22Rv1 (cell line): ENCODE results near the gene RHOH.

Experiments used
- H3K27ac ChIP-seq: fragments of 450-650 bp; 2 replicates; pipeline ENCODE4 v1.5.1; 2017
- ZFX ChIP-seq: fragments of 450-650 bp; IDR thresholded peaks from 2 replicates; pipeline ENCODE4 v1.6.1; 2017; ENCODE audit warnings: antibody characterized with exemption, borderline replicate concordance
- TF ChIP-seq, protein P1 (sequence below): fragments of 450-650 bp; IDR thresholded peaks from 2 replicates; pipeline ENCODE4 v1.5.1; 2017; ENCODE audit warnings: mild to moderate bottlenecking

The RHOH gene

DNA sequence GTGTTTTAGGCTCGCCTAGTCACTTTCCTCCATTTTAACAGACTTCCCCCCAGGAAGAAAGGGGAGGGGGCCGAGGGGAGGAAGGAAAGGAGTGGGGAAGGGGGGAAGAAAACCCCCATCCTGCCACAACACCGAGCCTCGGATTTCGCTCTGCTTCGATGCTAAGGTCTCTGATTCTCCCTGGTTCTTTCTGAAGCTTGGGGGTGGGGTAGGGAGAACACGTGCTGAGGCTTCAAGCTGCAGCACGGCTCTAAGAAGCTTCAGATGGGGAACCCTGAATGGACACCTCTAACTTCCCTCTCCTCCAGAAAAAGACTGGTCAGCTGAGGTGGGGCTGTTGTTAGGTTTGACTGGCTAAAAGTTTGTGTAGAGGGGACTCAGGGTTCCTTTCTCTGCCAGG lies 61.8 kb downstream of the RHOH start:
- no peak overlapping the region for H3K27ac ChIP-seq
- TF ChIP-seq, protein P1, sequence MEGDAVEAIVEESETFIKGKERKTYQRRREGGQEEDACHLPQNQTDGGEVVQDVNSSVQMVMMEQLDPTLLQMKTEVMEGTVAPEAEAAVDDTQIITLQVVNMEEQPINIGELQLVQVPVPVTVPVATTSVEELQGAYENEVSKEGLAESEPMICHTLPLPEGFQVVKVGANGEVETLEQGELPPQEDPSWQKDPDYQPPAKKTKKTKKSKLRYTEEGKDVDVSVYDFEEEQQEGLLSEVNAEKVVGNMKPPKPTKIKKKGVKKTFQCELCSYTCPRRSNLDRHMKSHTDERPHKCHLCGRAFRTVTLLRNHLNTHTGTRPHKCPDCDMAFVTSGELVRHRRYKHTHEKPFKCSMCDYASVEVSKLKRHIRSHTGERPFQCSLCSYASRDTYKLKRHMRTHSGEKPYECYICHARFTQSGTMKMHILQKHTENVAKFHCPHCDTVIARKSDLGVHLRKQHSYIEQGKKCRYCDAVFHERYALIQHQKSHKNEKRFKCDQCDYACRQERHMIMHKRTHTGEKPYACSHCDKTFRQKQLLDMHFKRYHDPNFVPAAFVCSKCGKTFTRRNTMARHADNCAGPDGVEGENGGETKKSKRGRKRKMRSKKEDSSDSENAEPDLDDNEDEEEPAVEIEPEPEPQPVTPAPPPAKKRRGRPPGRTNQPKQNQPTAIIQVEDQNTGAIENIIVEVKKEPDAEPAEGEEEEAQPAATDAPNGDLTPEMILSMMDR: no peak
- no peak for TF ChIP-seq ZFX

DNA sequence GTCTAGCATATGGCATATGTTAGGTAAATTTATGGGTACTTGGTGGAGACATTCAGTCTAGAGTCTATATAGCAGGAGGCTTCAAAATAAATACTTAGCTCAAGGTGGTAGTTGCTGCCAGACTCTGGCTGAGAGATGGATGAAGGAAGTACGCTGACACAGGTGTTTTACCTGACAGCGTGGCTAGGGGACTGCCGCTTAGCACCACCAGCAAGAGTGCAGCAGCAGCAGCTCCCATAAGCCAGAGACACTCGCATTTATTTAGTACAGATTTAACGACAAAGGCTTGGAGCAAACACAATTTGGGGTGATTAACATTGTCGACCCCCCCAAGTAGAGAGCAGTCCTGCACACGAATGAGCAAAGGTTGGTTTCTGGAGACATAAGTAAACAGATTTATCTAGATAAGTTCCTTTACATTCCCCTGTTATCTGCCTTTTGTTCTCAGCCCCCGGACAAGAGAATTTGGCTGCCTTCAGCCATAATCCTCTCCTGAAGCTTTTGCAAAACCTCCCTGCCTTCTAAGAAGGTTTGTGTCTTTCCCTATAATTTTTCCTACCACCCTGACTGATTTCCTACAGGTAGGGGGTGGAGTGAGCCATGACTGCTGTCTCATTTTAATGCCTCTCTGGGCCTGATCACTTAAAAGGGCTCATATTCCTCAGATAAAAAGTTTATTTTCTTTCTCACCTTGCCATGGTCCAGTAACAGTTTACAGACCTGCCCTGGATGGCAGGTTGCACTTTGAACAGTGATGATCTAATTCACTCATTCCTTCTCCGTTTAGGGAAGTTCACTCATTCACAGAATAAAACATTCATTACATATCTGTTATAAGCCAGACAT lies 64.6 kb downstream of the RHOH start:
- no peak for TF ChIP-seq ZFX
- TF ChIP-seq, protein P1: no peak
- no peak overlapping the region for H3K27ac ChIP-seq

DNA sequence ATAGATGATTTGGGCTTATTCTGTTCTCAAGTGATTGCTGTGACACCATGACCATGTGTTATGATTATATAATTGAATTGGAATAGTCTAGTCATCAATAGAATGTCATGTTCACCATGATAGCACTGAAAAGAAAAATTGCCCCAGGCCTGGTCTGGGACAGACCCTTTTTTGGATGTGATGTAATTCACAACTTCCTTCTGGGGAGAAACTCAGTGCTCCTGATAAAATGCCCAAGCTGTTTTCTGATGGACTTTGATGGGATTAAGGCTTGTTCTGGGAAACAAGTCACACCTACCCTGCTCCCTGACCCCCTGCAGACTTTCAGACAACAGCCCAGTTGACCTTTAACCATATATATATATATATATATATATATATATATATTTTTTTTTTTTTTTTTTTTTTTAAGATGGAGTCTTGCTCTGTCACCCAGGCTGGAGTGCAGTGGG lies 65.3 kb downstream of the RHOH start:
- H3K27ac ChIP-seq: no peak overlapping the region
- no peak for TF ChIP-seq ZFX
- TF ChIP-seq, protein P1: no peak

DNA sequence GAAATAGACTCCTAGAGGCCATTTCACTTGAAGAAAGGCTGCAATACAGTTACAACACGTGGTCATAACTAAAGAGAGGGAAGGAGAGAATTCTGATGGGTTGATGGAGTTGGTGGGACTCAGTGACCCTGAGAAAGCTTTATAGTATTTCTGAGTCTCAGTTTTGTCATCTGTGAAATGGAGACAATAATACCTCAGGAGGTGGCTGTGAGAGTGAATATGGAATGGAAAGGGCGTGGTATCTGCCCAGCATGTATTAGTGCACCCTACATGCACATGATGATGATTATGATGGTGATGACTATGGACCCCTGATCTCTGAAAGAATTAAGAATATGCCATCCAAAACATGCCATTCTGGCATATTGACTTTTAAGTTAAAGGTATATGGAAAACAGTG lies 66.0 kb downstream of the RHOH start:
- TF ChIP-seq, protein P1: no peak
- no peak for TF ChIP-seq ZFX
- H3K27ac ChIP-seq: no peak overlapping the region

DNA sequence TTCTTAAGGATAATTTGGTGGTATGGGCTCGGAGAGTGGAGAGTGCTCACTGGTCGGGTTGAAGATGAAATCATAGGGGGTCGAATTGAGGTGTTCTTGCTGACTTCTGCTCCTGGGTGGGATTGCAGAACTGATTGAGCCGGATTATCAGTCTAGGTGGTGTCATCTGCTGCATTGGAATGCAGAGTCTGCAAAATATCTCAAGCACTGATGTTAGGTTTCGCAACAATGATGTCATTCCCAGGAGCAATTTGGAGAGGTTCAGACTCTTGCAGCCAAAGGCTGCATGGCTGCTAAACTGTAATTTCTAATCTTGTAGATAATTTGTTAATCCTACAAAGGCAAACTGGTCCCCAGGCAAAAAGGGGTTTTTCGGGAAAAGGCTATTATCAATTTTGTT lies 67.7 kb downstream of the RHOH start:
- no peak overlapping the region for H3K27ac ChIP-seq
- TF ChIP-seq, protein P1: no peak
- TF ChIP-seq ZFX: no peak

DNA sequence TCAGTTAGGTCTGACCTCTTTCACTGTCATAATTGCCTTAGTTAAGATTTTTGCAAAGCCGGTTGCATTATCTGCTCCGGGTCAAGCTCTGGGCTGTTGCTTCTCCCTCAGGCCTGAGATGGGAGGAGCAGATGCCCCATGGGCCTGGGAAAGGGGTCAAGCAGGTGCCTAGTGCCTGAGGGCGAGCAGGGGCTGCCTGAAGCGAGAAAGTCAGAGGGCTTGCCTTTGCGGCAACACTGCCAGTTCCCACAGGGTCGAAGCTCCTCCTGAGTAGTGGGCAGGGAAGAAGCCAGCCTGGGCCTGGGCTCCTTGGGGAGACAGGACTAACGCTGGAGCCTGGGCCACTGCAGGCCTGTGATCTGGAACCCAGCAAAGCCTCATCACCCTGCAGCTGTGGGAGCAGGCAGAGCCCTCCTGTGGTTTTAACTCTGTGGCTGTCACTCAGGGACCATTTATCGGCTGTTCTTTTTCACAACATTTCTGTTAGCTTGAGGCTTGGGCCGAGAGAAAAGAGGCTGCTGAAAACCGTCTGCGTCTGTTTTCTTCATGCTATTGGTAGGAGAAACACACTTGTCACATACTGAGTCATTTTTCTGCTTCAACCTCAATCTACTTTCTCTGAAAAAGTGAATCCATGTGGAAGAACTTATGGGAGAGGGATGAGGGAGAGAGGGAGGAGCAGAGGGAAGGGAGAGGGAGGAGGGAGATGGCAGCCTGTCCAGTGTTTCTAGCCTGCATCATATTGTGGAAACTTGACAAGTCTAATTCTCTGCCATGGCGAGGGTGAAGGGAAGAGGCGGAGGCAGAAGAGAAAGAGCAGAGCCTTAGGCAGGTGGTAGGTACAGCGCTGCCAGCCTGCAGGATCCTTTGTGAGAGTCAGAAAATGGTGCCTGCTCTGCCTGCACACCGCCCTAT lies 68.4 kb downstream of the RHOH start:
- TF ChIP-seq ZFX: no peak
- TF ChIP-seq, protein P1: no peak
- H3K27ac ChIP-seq: no peak overlapping the region
